Stimulated activated CD4-positive, alpha-beta T cell treated with anti-CD3 and anti-CD28 coated beads, TNF-alpha, amount 100 ng/mL, for 4 hours (primary cell): ENCODE measurements around the gene RAN.
"Not testable (repeated sequence)": the region's sequence is repeated elsewhere in the genome, so short reads cannot be mapped to it uniquely, and the experiment has no call there.

Experiments
- DNase-seq, 3 experiments: peaks; one replicate each; pipeline ENCODE4 v3.0.0-alpha.2; 2020; ENCODE audit warnings: low read depth in 3 of 3

Gene RAN

GRCh38 chr12:130849561-130850417 lies 22.1 kb upstream of the RAN start:
- no peak for DNase-seq

- DNase-seq: no peak
These were observed 21.3 kb upstream of the RAN start for GRCh38 chr12:130850418-130851021.

- DNase-seq: no peak
These were observed 15.8 kb upstream of the RAN start for GRCh38 chr12:130856088-130856487.

GRCh38 chr12:130858084-130858483 lies 13.8 kb upstream of the RAN start:
- DNase-seq: no peak

- no peak for DNase-seq
These were observed 12.7 kb upstream of the RAN start for GRCh38 chr12:130859161-130859560.

- DNase-seq: no peak
These were observed 11.6 kb upstream of the RAN start for GRCh38 chr12:130860311-130860710.

- no peak for DNase-seq
These were observed 9.7 kb upstream of the RAN start for GRCh38 chr12:130862161-130862560.

GRCh38 chr12:130862771-130863170 lies 9.1 kb upstream of the RAN start:
- DNase-seq: not testable (repeated sequence)

- DNase-seq: no peak
These were observed 8.6 kb upstream of the RAN start for GRCh38 chr12:130863298-130863697.

- DNase-seq: no peak
These were observed 3.5 kb upstream of the RAN start for GRCh38 chr12:130868412-130868811.

- peak; percentile 24 to 49 (median 42) for DNase-seq
These were observed 1.2 kb upstream of the RAN start for GRCh38 chr12:130870442-130871285.

- peak in 2 of 3 experiments; percentile 31 to 35 for DNase-seq
These were observed 572 bp downstream of the RAN start for GRCh38 chr12:130872179-130873096.

- DNase-seq: no peak
These were observed 1.4 kb downstream of the RAN start for GRCh38 chr12:130873106-130873795.

- DNase-seq: no peak
These were observed 2.0 kb downstream of the RAN start for GRCh38 chr12:130873825-130874224.

- DNase-seq: no peak
These were observed 2.8 kb downstream of the RAN start for GRCh38 chr12:130874696-130875095.

- DNase-seq: no peak
These were observed 3.3 kb downstream of the RAN start for GRCh38 chr12:130875193-130875592.

GRCh38 chr12:130875708-130876107 lies 3.8 kb downstream of the RAN start:
- not testable (repeated sequence) for DNase-seq

- no peak for DNase-seq
These were observed 4.4 kb downstream of the RAN start for GRCh38 chr12:130876297-130876696.

GRCh38 chr12:130876758-130877157 lies 4.9 kb downstream of the RAN start:
- DNase-seq: no peak

- no peak for DNase-seq
These were observed 5.5 kb downstream of the RAN start for GRCh38 chr12:130877333-130877732.
